Lung (tissue), 12 donors: ENCODE data around the gene ZDHHC18. TPM values are rescaled to one million over a fixed set of nuclear protein-coding genes. Genes with fewer than 3 reads are reported as not detected.

Experiments used
- ATAC-seq: fragments of 200-7000 bp; cut with Tn5 transposase; one replicate; pipeline ENCODE4 v1.9.1; 2020; ENCODE audit warnings: moderate number of reproducible peaks; ENCODE audit not compliant: insufficient read depth, low FRiP score
- DNase-seq, 3 donors: peaks; one replicate each; pipeline ENCODE4 v3.0.0-alpha.2; 2013 to 2017
- H3K27ac ChIP-seq, 2 donors: one replicate each; pipeline ENCODE4 v1.5.1; 2013; ENCODE audit warnings: mild to moderate bottlenecking in 2 of 2, moderate library complexity in 2 of 2, control low read depth in 1 of 2, inconsistent platforms in 1 of 2, low read depth in 1 of 2, low read length in 1 of 2
- H3K27me3 ChIP-seq, 3 donors: one replicate each; pipeline ENCODE4 v1.5.1; 2013; ENCODE audit warnings: low read length in 2 of 3; ENCODE audit not compliant: control insufficient read depth in 3 of 3, insufficient read depth in 3 of 3
- H3K36me3 ChIP-seq, 4 donors: one replicate each; pipeline ENCODE4 v1.5.1; 2013; ENCODE audit warnings: low read length in 4 of 4, mild to moderate bottlenecking in 1 of 4, moderate library complexity in 1 of 4; ENCODE audit not compliant: control insufficient read depth in 4 of 4, insufficient read depth in 4 of 4
- H3K4me1 ChIP-seq, 5 donors: one replicate each; pipeline ENCODE4 v1.5.1; 2013; ENCODE audit warnings: low read length in 5 of 5, mild to moderate bottlenecking in 2 of 5, moderate library complexity in 1 of 5; ENCODE audit not compliant: control insufficient read depth in 5 of 5, insufficient read depth in 5 of 5
- H3K4me3 ChIP-seq: one replicate; pipeline ENCODE4 v1.5.1; 2013; ENCODE audit warnings: mild to moderate bottlenecking, control low read depth, moderate library complexity
- H3K9ac ChIP-seq, 2 donors: one replicate each; pipeline ENCODE4 v1.5.1; 2013; ENCODE audit warnings: low read length in 2 of 2, control low read depth in 1 of 2; ENCODE audit not compliant: insufficient read depth in 1 of 2
- H3K9me3 ChIP-seq, 4 donors: one replicate each; pipeline ENCODE4 v1.5.1; 2013; ENCODE audit warnings: low read length in 3 of 4, mild to moderate bottlenecking in 1 of 4, moderate library complexity in 1 of 4; ENCODE audit not compliant: control insufficient read depth in 4 of 4, insufficient read depth in 3 of 4
- WGBS, 2 donors: extraction: QIAGEN DNeasy Blood & Tissue Kit; methylation state at CpG; one replicate each; pipeline ENCODE4 v1.1.7; 2013; 5-methylcytosine and 5-hydroxymethylcytosine counted together
- polyA plus RNA-seq, 2 donors: library from polyadenylated mRNA; stranded (reverse); fragments of 200-250 nt; gene quantifications; one replicate each; pipeline ENCODE4 v1.2.1, GENCODE V29; 2013
- total RNA-seq, 2 donors: library from RNA; depleted of rRNA in 1 of 2; stranded (reverse); fragments of >200 nt in 1 of 2; gene quantifications; one replicate each; pipeline ENCODE4 v1.2.1, GENCODE V29; 2014 to 2021
- TF ChIP-seq, protein P1 (sequence below): IDR thresholded peaks from 2 replicates; pipeline ENCODE4 v1.5.1; 2012; ENCODE audit warnings: mild to moderate bottlenecking; ENCODE audit errors: control extremely low read depth, extremely low read depth
- donor health status: control.
- donor health status: control.
- donor health status: Bipolar disorder and iron deficiency.
- donor health status: healthy.
- donor health status: DM: yes; HTN: yes; CAD: no.

ZDHHC18 gene
- total and polyA plus RNA-seq, 4 donors: 11.6 to 39.1 (median 18.3) TPM

DNA sequence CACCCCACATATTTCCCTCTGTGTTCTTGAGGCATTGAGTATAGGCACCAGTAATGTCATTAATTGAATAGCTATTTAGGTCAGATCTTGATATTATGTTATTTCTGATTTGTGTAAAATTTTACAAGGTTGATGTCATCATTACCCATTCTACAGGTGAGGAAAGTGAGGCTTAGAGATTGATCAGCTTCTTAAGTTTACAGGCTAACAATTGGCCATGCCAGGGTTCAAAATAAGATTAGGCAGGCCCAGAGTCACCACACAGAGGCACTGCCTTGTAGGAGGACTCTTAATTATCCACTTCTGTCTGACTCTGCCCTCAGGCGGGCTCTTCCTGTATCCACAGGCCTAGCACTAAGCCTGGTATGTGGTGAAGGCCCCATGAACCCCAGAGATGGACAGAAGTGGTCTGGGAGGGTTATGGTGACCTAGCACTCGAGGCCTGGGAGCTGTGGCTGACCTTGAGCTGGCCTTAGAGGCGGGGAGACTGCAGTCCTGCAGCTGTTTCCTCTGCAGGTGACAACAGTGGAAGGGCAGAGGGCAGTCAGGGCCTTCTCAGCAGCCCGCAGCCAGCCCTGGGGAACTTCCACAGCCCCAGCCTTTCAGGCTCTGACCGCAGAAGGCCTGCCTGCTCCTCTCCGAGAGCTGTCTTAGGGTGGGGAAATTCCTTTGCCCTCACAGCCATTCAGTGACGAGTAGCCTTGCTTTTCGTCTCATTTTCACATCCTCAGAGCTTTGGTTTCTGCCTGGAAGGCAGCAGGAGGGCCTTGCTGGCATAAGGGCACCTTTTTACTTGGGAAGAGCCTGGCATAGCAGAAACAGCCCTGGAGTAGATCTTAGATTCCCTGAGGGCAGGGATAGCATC lies 12.2 kb downstream of the ZDHHC18 start:
- ATAC-seq: no peak
- peaks cover 0 to 40% (median 17%) of the 10 kb centered on the region in 4 donors for H3K36me3 ChIP-seq
- no peaks in the 10 kb centered on the region for H3K4me1 ChIP-seq
- no peaks in the 10 kb centered on the region for H3K9me3 ChIP-seq
- H3K27ac ChIP-seq: no peak overlapping the region
- WGBS, 2 donors: 74 to 90% methylated on average over 7 to 8 of the region's 8 CpGs
- H3K9ac ChIP-seq: no peak overlapping the region
- TF ChIP-seq, protein P1, sequence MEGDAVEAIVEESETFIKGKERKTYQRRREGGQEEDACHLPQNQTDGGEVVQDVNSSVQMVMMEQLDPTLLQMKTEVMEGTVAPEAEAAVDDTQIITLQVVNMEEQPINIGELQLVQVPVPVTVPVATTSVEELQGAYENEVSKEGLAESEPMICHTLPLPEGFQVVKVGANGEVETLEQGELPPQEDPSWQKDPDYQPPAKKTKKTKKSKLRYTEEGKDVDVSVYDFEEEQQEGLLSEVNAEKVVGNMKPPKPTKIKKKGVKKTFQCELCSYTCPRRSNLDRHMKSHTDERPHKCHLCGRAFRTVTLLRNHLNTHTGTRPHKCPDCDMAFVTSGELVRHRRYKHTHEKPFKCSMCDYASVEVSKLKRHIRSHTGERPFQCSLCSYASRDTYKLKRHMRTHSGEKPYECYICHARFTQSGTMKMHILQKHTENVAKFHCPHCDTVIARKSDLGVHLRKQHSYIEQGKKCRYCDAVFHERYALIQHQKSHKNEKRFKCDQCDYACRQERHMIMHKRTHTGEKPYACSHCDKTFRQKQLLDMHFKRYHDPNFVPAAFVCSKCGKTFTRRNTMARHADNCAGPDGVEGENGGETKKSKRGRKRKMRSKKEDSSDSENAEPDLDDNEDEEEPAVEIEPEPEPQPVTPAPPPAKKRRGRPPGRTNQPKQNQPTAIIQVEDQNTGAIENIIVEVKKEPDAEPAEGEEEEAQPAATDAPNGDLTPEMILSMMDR: no peak
- no peaks in the 10 kb centered on the region for H3K27me3 ChIP-seq
- no peak for DNase-seq
- H3K4me3 ChIP-seq: no peak overlapping the region

DNA sequence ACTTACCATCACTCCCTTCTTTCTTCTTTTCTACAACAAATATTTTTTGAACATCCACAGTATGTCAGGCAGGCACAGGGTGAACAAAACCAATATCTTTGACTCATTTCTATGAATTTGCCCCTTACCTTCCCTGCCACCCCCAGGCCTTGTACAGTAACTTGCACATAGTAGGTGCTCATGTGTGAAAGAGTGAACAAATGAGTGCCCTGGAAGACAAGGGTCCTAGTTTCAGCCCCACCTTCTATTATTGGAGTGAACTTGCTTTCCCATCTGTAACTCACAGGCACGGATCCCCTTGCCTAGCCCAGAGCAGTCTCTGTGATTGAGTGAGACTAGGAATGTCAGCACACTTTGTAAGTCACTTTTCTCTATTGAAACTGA lies 12.8 kb downstream of the ZDHHC18 start:
- WGBS, 2 donors: 92 to 100% methylated on average over 1 of the region's 1 CpG
- H3K9me3 ChIP-seq: no peaks in the 10 kb centered on the region
- no peak for DNase-seq
- ATAC-seq: no peak
- no peak overlapping the region for H3K27ac ChIP-seq
- H3K4me1 ChIP-seq: no peaks in the 10 kb centered on the region
- TF ChIP-seq, protein P1: no peak
- H3K36me3 ChIP-seq: peaks cover 0 to 35% (median 15%) of the 10 kb centered on the region in 4 donors
- H3K9ac ChIP-seq: no peak overlapping the region
- H3K27me3 ChIP-seq: no peaks in the 10 kb centered on the region
- H3K4me3 ChIP-seq: no peak overlapping the region

DNA sequence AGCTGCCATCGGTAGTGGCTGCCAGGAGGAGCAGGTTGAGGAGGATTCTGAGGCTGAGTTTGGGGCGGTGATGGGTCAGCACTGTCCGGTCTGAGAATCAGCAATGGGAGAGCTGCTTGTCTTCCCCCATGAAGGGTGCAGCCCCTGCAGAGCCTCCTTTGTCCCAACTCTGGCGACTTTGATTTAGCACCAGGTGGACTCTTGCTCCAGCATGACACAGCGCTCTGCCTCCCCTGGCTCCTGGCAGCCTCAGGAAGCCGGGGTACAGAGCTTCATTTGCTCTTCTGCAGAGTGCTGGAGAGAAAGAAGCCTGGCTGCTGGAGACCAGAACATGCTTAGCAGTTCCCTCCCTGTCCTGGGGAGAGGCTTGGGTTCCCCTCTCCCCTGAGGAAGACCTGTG lies 13.3 kb downstream of the ZDHHC18 start:
- ATAC-seq (no peak), DNase-seq (no peak)
- Histone ChIP-seq H3K9ac (no peak overlapping the region), H3K27me3 (no peaks in the 10 kb centered on the region), H3K9me3 (no peaks in the 10 kb centered on the region), H3K36me3 (peaks cover 0 to 31% (median 10%) of the 10 kb centered on the region in 4 donors), H3K4me1 (no peaks in the 10 kb centered on the region), H3K4me3 (no peak overlapping the region), H3K27ac (no peak overlapping the region)
- 83 to 87% methylated on average over 6 of the region's 6 CpGs for WGBS, 2 donors
- TF ChIP-seq, protein P1: no peak
